Fibroblast of lung (primary cell): ENCODE measurements around the gene ZNF365. TPM values are rescaled to one million over a fixed set of nuclear protein-coding genes. Genes with fewer than 3 reads are reported as not detected.
"Not testable (repeated sequence)": the region's sequence is repeated elsewhere in the genome, so short reads cannot be mapped to it uniquely, and the experiment has no call there.

Source experiments
- DNase-seq, 2 donors: peaks; one replicate each; pipeline versions ENCODE4 v3.0.0 to v3.0.0-alpha.2; 2010; ENCODE audit warnings: low read depth in 2 of 2
- H2AFZ ChIP-seq: 2 replicates; pipeline ENCODE4 v1.5.1; 2012; ENCODE audit warnings: low read length, control low read depth, inconsistent platforms
- H3K27ac ChIP-seq: 2 replicates; pipeline ENCODE4 v1.5.1; 2011; ENCODE audit warnings: low read length, control low read depth; ENCODE audit not compliant: insufficient read depth
- H3K27me3 ChIP-seq: 2 replicates; pipeline ENCODE4 v1.5.1; 2011; ENCODE audit warnings: mild to moderate bottlenecking, low read length; ENCODE audit not compliant: control insufficient read depth, insufficient read depth
- H3K36me3 ChIP-seq: 2 replicates; pipeline ENCODE4 v1.5.1; 2011; ENCODE audit warnings: low read length; ENCODE audit not compliant: control insufficient read depth, insufficient read depth
- H3K4me1 ChIP-seq: 2 replicates; pipeline ENCODE4 v1.5.1; 2011; ENCODE audit warnings: low read length; ENCODE audit not compliant: control insufficient read depth, insufficient read depth; ENCODE audit errors: extremely low read depth
- H3K4me2 ChIP-seq: 2 replicates; pipeline ENCODE4 v1.5.1; 2011; ENCODE audit warnings: low read length, control low read depth; ENCODE audit not compliant: insufficient read depth; ENCODE audit errors: extremely low read depth
- H3K4me3 ChIP-seq, 4 experiments: fragments of 200-600 bp in 1 of 4; sonication (generic) in 1 of 4; replicated peaks in 1 of 4; 2 replicates each; pipeline ENCODE4 v1.5.1; 2011 to 2016; ENCODE audit warnings: low read length in 4 of 4, low read depth in 3 of 4, mild to moderate bottlenecking in 3 of 4, control low read depth in 2 of 4, inconsistent platforms in 1 of 4, mixed read lengths in 1 of 4; ENCODE audit not compliant: insufficient read depth in 1 of 4; ENCODE audit errors: control extremely low read depth in 1 of 4
- H3K79me2 ChIP-seq: 2 replicates; pipeline ENCODE4 v1.5.1; 2012; ENCODE audit warnings: mild to moderate bottlenecking, low read length, inconsistent platforms; ENCODE audit not compliant: control insufficient read depth, insufficient read depth
- H3K9ac ChIP-seq: 2 replicates; pipeline ENCODE4 v1.5.1; 2011; ENCODE audit warnings: mild to moderate bottlenecking, low read length, control low read depth; ENCODE audit not compliant: insufficient read depth
- H3K9me3 ChIP-seq: 2 replicates; pipeline ENCODE4 v1.5.1; 2012; ENCODE audit warnings: low read depth, low read length; ENCODE audit not compliant: control insufficient read depth, insufficient read depth
- H4K20me1 ChIP-seq: 2 replicates; pipeline ENCODE4 v1.5.1; 2011; ENCODE audit warnings: low read length; ENCODE audit not compliant: control insufficient read depth, insufficient read depth; ENCODE audit errors: extremely low read depth
- CTCF ChIP-seq, 2 donors: IDR thresholded peaks in 1 of 2; conservative IDR thresholded peaks in 1 of 2; 1 replicate in 1 of 2; 2 replicates in 1 of 2; pipeline ENCODE4 v1.5.1; 2011 to 2012; ENCODE audit warnings: low read length in 2 of 2, control low read depth in 1 of 2, inconsistent platforms in 1 of 2, low read depth in 1 of 2, mild to moderate bottlenecking in 1 of 2
- EZH2 ChIP-seq: IDR thresholded peaks from 2 replicates; pipeline ENCODE4 v1.5.1; 2012; ENCODE audit warnings: low read length, control low read depth, mild to moderate bottlenecking; ENCODE audit errors: missing control alignments
- polyA plus RNA-seq, 2 donors: library from polyadenylated mRNA; depleted of rRNA in 1 of 2; stranded (reverse) in 1 of 2; unstranded in 1 of 2; fragments of >200 nt; gene quantifications; 2 replicates each; pipeline ENCODE4 v1.2.1, GENCODE V29; 2011 to 2012; ENCODE audit warnings: missing spikeins in 1 of 2
- total RNA-seq: library from RNA; depleted of rRNA; stranded (reverse); fragments of >200 nt; gene quantifications from 2 replicates; pipeline ENCODE4 v1.2.1, GENCODE V29; 2014

The ZNF365 gene
- total and polyA plus RNA-seq, 2 donors (not counting 1 experiment from before 2014, with no cell fraction given): 1.2 to 5.8 TPM

DNA sequence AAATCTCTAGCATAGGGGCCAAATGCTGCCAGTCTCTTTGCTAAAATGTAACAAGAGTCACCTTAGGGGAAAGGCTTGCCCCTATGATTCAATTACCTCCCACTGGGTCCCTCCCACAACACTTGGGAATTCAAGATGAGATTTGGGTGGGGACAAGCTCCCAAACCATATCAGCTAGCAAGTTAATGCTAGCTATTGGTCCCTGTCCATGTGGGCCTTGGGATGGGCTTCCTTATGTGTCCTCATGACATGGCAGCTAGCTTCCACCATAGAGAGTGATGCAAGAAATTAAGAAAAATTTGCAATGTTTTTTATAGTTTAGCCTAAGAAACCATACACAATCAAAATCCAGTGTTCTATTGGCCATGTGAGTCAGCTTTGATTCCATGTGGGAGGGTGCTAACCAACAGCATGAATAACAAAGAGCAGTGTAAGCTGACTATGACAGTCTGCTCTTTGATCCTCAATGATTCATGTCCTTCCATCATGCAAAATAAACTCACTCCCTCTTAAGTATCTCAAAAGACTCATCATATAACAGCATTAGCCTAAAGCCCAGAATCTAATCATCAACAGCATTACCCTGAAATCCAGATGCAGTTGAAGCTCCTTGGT, 21.7 kb upstream of the ZNF365 start:
- H3K36me3 ChIP-seq: no peaks in the 10 kb centered on the region
- no peaks in the 10 kb centered on the region for H3K79me2 ChIP-seq
- H4K20me1 ChIP-seq: no peaks in the 10 kb centered on the region
- no peak overlapping the region for H3K27ac ChIP-seq
- no peak for TF ChIP-seq EZH2
- TF ChIP-seq CTCF (conservative IDR thresholded peaks at IDR 0.05 in 1 of 2, IDR thresholded peaks at IDR 0.05 in 1 of 2; ENCODE audit: low read depth in 1 of 2, low read length in 2 of 2): no peak
- H3K9ac ChIP-seq: no peak overlapping the region
- DNase-seq: peak; percentile 16 to 74
- no peak overlapping the region for H3K4me3 ChIP-seq
- H3K4me1 ChIP-seq: no peaks in the 10 kb centered on the region
- H3K27me3 ChIP-seq: no peaks in the 10 kb centered on the region
- no peaks in the 10 kb centered on the region for H3K9me3 ChIP-seq
- no peak overlapping the region for H3K4me2 ChIP-seq
- no peak overlapping the region for H2AFZ ChIP-seq

DNA sequence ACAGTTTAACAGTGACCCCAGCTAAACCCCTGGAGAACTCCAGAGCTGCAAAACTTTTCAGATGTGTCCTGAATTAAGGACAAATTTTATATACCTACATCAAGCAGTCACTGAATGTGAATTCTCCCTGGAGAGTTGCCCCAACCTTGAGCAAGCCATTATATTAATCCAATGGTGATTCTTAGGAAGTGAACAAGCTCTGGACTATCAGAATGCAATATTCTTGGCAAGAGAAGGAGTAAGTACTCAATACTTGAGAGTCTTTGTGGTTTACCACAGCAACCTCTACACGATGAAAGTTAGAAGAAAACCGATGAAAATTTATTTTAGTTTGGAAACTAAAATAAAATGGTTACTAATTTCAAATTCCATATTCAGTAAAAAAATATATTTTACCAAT, 19.3 kb upstream of the ZNF365 start:
- TF ChIP-seq CTCF (conservative IDR thresholded peaks at IDR 0.05 in 1 of 2, IDR thresholded peaks at IDR 0.05 in 1 of 2; ENCODE audit: low read depth in 1 of 2, low read length in 2 of 2) (no peak), EZH2 (no peak)
- Histone ChIP-seq H3K4me1 (no peaks in the 10 kb centered on the region), H2AFZ (no peak overlapping the region), H3K27ac (no peak overlapping the region), H3K4me3 (no peak overlapping the region), H3K36me3 (no peaks in the 10 kb centered on the region), H3K9ac (no peak overlapping the region), H3K4me2 (no peak overlapping the region), H3K27me3 (no peaks in the 10 kb centered on the region), H3K9me3 (no peaks in the 10 kb centered on the region), H3K79me2 (no peaks in the 10 kb centered on the region), H4K20me1 (no peaks in the 10 kb centered on the region)
- peak; percentile 11 to 93 for DNase-seq

DNA sequence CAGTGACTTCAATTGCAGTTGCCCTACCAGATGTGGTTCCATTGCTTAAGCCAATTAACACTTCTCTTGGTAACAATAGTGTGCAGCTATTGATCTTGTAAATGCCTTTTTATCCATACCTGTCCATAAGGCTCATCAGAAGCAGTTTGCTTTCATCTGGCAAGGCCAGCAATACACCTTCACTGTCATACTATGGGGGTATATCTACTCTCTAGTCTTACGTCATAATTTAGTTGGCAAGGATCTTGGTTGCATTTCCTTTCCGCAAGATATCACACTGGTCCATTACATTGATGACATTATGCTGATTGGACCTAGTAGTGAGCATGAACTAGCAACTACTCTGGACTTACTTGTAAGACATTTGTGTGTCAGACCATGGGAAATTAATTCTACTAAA, 17.7 kb upstream of the ZNF365 start:
- TF ChIP-seq CTCF (conservative IDR thresholded peaks at IDR 0.05 in 1 of 2, IDR thresholded peaks at IDR 0.05 in 1 of 2; ENCODE audit: low read depth in 1 of 2, low read length in 2 of 2): no peak
- TF ChIP-seq EZH2: no peak
- Histone ChIP-seq H4K20me1 (no peaks in the 10 kb centered on the region), H3K4me2 (no peak overlapping the region), H3K36me3 (no peaks in the 10 kb centered on the region), H2AFZ (no peak overlapping the region), H3K4me3 (no peak overlapping the region), H3K79me2 (no peaks in the 10 kb centered on the region), H3K9me3 (no peaks in the 10 kb centered on the region), H3K4me1 (no peaks in the 10 kb centered on the region), H3K9ac (no peak overlapping the region), H3K27me3 (no peaks in the 10 kb centered on the region), H3K27ac (no peak overlapping the region)
- no peak for DNase-seq

- H3K4me3 ChIP-seq, H3K4me1 ChIP-seq, H3K9me3 ChIP-seq, H4K20me1 ChIP-seq, H3K4me2 ChIP-seq, H3K27ac ChIP-seq, H3K27me3 ChIP-seq, H3K9ac ChIP-seq, H3K79me2 ChIP-seq, H3K36me3 ChIP-seq, DNase-seq, H2AFZ ChIP-seq: not testable (repeated sequence)
Observed at GRCh38 chr10:62358151-62358550, 16.0 kb upstream of the ZNF365 start.
